GM19099 (cell line): ENCODE measurements around the gene CSKMT.

Experiments
- POLR2A ChIP-seq: IDR thresholded peaks from 3 replicates; pipeline ENCODE4 v1.6.1; 2011; ENCODE audit warnings: low read depth; ENCODE audit not compliant: insufficient read length; ENCODE audit errors: extremely low read depth

CSKMT gene

GRCh38 chr11:62648967-62649364 is 16.1 kb upstream of the CSKMT start:
- no peak for TF ChIP-seq POLR2A

DNA sequence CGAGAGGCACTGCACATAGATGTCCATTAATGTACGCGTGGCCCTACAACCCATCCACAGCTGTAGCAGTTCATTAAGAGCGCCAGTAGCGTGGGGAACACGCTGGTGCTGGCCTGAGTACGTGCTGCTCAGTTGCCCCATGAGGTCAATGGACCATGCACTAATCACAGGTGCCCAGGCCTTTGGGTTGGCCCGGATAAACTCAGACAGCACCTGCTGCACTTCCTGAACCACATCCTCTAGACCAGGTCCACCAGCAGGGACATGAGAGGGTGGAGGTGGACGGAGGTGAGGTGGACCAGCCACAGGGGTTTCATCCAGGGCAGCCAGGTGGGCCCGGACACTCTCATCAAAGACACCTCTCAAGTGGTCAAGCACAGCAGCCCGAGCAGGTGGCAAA is 15.6 kb upstream of the CSKMT start:
- no peak for TF ChIP-seq POLR2A

- no peak for TF ChIP-seq POLR2A
Measured at GRCh38 chr11:62652161-62653006, 12.7 kb upstream of the CSKMT start.

GRCh38 chr11:62654297-62654696 is 10.8 kb upstream of the CSKMT start:
- TF ChIP-seq POLR2A, result no peak

GRCh38 chr11:62656796-62657429 is 8.2 kb upstream of the CSKMT start:
- TF ChIP-seq POLR2A, result no peak

DNA sequence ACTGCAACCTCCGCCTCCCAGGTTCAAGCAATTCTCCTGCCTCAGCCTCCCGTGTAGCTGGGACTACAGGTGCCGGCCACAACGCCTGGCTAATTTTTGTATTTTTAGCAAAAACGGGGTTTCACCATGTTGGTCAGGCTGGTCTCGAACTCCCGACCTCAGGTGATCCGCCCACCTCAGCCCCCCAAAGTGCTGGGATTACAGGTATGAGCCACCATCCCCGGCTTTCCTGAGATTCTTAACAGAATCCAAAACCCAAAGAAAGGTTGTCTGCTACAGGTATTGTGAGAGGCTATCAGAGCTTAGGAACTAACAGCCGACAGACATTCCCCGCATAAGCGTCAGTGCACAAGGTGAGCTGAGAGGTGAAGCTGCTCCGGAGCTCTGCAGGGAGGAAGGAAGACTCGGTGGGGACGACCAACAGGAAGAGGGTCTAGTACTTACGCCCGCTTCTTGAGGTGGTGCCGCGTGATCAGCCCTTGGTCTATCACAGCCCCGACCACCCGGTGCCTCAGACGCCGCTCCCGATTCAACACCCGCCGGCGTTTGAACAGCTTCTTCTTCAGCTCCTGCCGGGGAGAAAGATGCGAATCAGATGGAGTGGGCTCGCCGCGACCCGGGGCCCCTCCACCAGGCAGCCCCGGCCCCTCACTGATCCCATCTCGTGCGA is 572 bp upstream of the CSKMT start:
- TF ChIP-seq POLR2A, result no peak

- no peak for TF ChIP-seq POLR2A
Measured at GRCh38 chr11:62665599-62666258, 617 bp downstream of the CSKMT start.

- TF ChIP-seq POLR2A, result no peak
Measured at GRCh38 chr11:62666259-62666926, 1.3 kb downstream of the CSKMT start.

DNA sequence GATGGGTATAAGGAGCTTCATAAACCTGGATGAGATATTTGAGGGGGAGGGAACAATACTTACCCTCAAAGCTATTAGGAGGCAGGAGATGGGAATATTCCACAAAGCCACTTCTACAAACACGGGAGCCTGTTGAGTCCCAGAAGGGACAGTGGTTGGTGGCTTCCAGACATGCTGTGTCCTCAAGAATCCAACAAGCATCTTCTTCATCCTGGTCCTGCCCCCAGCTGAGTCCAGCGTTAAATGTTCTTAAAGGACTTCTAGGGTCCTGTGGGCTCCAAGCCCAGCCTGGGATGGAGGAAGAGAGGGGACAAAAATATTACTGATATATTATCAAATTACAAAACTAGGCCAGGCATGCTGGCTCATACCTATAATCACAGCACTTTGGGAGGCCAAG is 2.3 kb downstream of the CSKMT start:
- TF ChIP-seq POLR2A, result no peak

- no peak for TF ChIP-seq POLR2A
Measured at GRCh38 chr11:62669420-62670161, 4.5 kb downstream of the CSKMT start.

GRCh38 chr11:62671236-62671607 is 6.1 kb downstream of the CSKMT start:
- TF ChIP-seq POLR2A, result no peak

- TF ChIP-seq POLR2A, result peak; percentile 78
Measured at GRCh38 chr11:62671608-62672389, 6.7 kb downstream of the CSKMT start, which contains the start of the genes LBHD1 and UQCC3. Gene LBHD1, minus strand, starts transcription at chr11:62672267. Its CDS starts 2,236 bp downstream, at chr11:62670031. Gene UQCC3, plus strand, starts transcription at chr11:62671673. Its CDS starts 73 bp downstream, at chr11:62671746.

DNA sequence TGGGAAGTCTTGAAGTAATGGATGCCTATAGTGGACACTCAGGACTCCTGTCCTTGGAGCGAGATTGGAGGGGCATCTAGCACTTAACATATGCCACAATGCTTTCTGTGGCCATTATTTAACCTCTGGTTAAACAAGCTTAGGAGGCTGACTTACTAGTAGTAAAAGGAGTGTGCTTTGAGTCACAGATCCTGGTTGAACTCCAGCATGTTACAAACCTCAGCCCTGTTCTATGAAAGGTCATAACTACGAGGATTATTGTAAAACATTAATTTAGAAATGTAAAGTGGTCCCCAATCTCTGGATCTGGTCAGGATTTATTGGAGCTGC is 8.0 kb downstream of the CSKMT start:
- TF ChIP-seq POLR2A, result no peak
